Measurements from ENCODE around the gene DNAH9.
A peak's percentile ranks its signal among the peaks of the same experiment; 100 is the strongest.

The DNAH9 gene

GRCh38 chr17:11880714-11881113 lies 282.4 kb downstream of the DNAH9 start:
- no peaks in the 10 kb centered on the region for H3K27me3 ChIP-seq (ENCODE audit: low read depth, low read length)
- H2AFZ ChIP-seq (ENCODE audit: low read depth, low read length) = 0 out of 2 replicates have a peak overlapping the region, but pooled peaks have one; percentile 45
- peak overlapping the region; percentile 43 for H3K4me2 ChIP-seq (ENCODE audit: low read length)
- no peaks in the 10 kb centered on the region for H4K20me1 ChIP-seq (ENCODE audit: insufficient read depth, low read length)
- no peaks in the 10 kb centered on the region for H3K9me3 ChIP-seq (ENCODE audit: insufficient read depth, low read length)
- TF ChIP-seq CTCF (IDR thresholded peaks at IDR 0.05; ENCODE audit: low read depth, low read length) (peak; percentile 52), EZH2phosphoT487 (IDR thresholded peaks at IDR 0.05; ENCODE audit: low read depth) (no peak)
- no peaks in the 10 kb centered on the region for H3K36me3 ChIP-seq (replicated peaks; ENCODE audit: low read depth, low read length)
- peak overlapping the region; percentile 32; the same call in 1 of the 2 replicates for H3K4me3 ChIP-seq (ENCODE audit: low read length)
- H3K9ac ChIP-seq (ENCODE audit: low read length) = no peak overlapping the region
- no peak overlapping the region for H3K27ac ChIP-seq (ENCODE audit: low read length)
- H3K79me2 ChIP-seq (ENCODE audit: low read length) = no peaks in the 10 kb centered on the region
- H3K4me1 ChIP-seq (ENCODE audit: low read length) = no peaks in the 10 kb centered on the region

GRCh38 chr17:11882716-11883115 lies 284.4 kb downstream of the DNAH9 start:
- Histone ChIP-seq H4K20me1 (ENCODE audit: insufficient read depth, low read length) (no peaks in the 10 kb centered on the region), H3K9ac (ENCODE audit: low read length) (no peak overlapping the region), H3K79me2 (ENCODE audit: low read length) (no peaks in the 10 kb centered on the region), H2AFZ (ENCODE audit: low read depth, low read length) (no peak overlapping the region), H3K4me2 (ENCODE audit: low read length) (no peak overlapping the region), H3K27me3 (ENCODE audit: low read depth, low read length) (no peaks in the 10 kb centered on the region), H3K4me1 (ENCODE audit: low read length) (no peaks in the 10 kb centered on the region), H3K4me3 (ENCODE audit: low read length) (no peak overlapping the region), H3K9me3 (ENCODE audit: insufficient read depth, low read length) (no peaks in the 10 kb centered on the region), H3K27ac (ENCODE audit: low read length) (no peak overlapping the region), H3K36me3 (replicated peaks; ENCODE audit: low read depth, low read length) (no peaks in the 10 kb centered on the region)
- no peak for TF ChIP-seq CTCF (IDR thresholded peaks at IDR 0.05; ENCODE audit: low read depth, low read length)
- TF ChIP-seq EZH2phosphoT487 (IDR thresholded peaks at IDR 0.05; ENCODE audit: low read depth) = no peak

- Histone ChIP-seq H3K27me3 (ENCODE audit: low read depth, low read length) (no peaks in the 10 kb centered on the region), H3K36me3 (replicated peaks; ENCODE audit: low read depth, low read length) (no peaks in the 10 kb centered on the region), H2AFZ (ENCODE audit: low read depth, low read length) (no peak overlapping the region), H3K27ac (ENCODE audit: low read length) (no peak overlapping the region), H3K9me3 (ENCODE audit: insufficient read depth, low read length) (no peaks in the 10 kb centered on the region), H3K4me2 (ENCODE audit: low read length) (no peak overlapping the region), H3K4me1 (ENCODE audit: low read length) (no peaks in the 10 kb centered on the region), H3K4me3 (ENCODE audit: low read length) (no peak overlapping the region), H3K79me2 (ENCODE audit: low read length) (no peaks in the 10 kb centered on the region), H4K20me1 (ENCODE audit: insufficient read depth, low read length) (no peaks in the 10 kb centered on the region), H3K9ac (ENCODE audit: low read length) (no peak overlapping the region)
- TF ChIP-seq CTCF (IDR thresholded peaks at IDR 0.05; ENCODE audit: low read depth, low read length) (no peak), EZH2phosphoT487 (IDR thresholded peaks at IDR 0.05; ENCODE audit: low read depth) (no peak)
Measured at GRCh38 chr17:11885051-11885450, 286.8 kb downstream of the DNAH9 start.

- no peak overlapping the region for H3K4me2 ChIP-seq (ENCODE audit: low read length)
- no peaks in the 10 kb centered on the region for H4K20me1 ChIP-seq (ENCODE audit: insufficient read depth, low read length)
- H3K36me3 ChIP-seq (replicated peaks; ENCODE audit: low read depth, low read length) = no peaks in the 10 kb centered on the region
- H3K9ac ChIP-seq (ENCODE audit: low read length) = no peak overlapping the region
- H3K4me1 ChIP-seq (ENCODE audit: low read length) = no peaks in the 10 kb centered on the region
- H3K9me3 ChIP-seq (ENCODE audit: insufficient read depth, low read length) = no peaks in the 10 kb centered on the region
- no peaks in the 10 kb centered on the region; the same call in 1 of the 2 replicates for H3K27me3 ChIP-seq (ENCODE audit: low read depth, low read length)
- no peak overlapping the region for H3K4me3 ChIP-seq (ENCODE audit: low read length)
- H3K79me2 ChIP-seq (ENCODE audit: low read length) = no peaks in the 10 kb centered on the region
- TF ChIP-seq EZH2phosphoT487 (IDR thresholded peaks at IDR 0.05; ENCODE audit: low read depth) (no peak), CTCF (IDR thresholded peaks at IDR 0.05; ENCODE audit: low read depth, low read length) (no peak)
- no peak overlapping the region for H2AFZ ChIP-seq (ENCODE audit: low read depth, low read length)
- H3K27ac ChIP-seq (ENCODE audit: low read length) = no peak overlapping the region
Measured at GRCh38 chr17:11889266-11889665, 291.0 kb downstream of the DNAH9 start.

Data from OCI-LY3 (cell line).